Activated gamma-delta T cell treated with anti-CD3 and anti-CD28 coated beads, Interleukin-2, amount 50 U/mL, for 16 hours (primary cell): ENCODE measurements around the gene KRTAP12-2.

Experiments
- DNase-seq: peaks from one replicate; pipeline ENCODE4 v3.0.0-alpha.2; 2020; ENCODE audit warnings: low read depth

KRTAP12-2 gene

GRCh38 chr21:44666401-44667320 lies at the start of gene KRTAP12-2:
KRTAP12-2 (minus strand) TSS chr21:44666927; CDS start chr21:44666886, 41 bp downstream.
- no peak for DNase-seq

- no peak for DNase-seq
Measured at GRCh38 chr21:44714905-44715304, 48.2 kb upstream of the KRTAP12-2 start.

- no peak for DNase-seq
Measured at GRCh38 chr21:44713846-44714245, 47.1 kb upstream of the KRTAP12-2 start.

GRCh38 chr21:44713130-44713529 lies 46.4 kb upstream of the KRTAP12-2 start:
- DNase-seq = no peak

GRCh38 chr21:44712203-44713028 lies 45.7 kb upstream of the KRTAP12-2 start:
- DNase-seq = no peak

- DNase-seq = no peak
Measured at GRCh38 chr21:44711327-44712202, 44.8 kb upstream of the KRTAP12-2 start, which contains the start of gene TSPEAR. TSPEAR (minus strand) TSS chr21:44711572; CDS start chr21:44711514, 58 bp downstream.

- DNase-seq = no peak
Measured at GRCh38 chr21:44710756-44711326, 44.1 kb upstream of the KRTAP12-2 start.

- no peak for DNase-seq
Measured at GRCh38 chr21:44710294-44710665, 43.6 kb upstream of the KRTAP12-2 start.

- DNase-seq = no peak
Measured at GRCh38 chr21:44709426-44710293, 42.9 kb upstream of the KRTAP12-2 start.

- no peak for DNase-seq
Measured at GRCh38 chr21:44708866-44709425, 42.2 kb upstream of the KRTAP12-2 start.

GRCh38 chr21:44708213-44708865 lies 41.6 kb upstream of the KRTAP12-2 start:
- DNase-seq = no peak

- no peak for DNase-seq
Measured at GRCh38 chr21:44706706-44707581, 40.2 kb upstream of the KRTAP12-2 start.

- no peak for DNase-seq
Measured at GRCh38 chr21:44706026-44706705, 39.4 kb upstream of the KRTAP12-2 start.

GRCh38 chr21:44704636-44705001 lies 37.9 kb upstream of the KRTAP12-2 start:
- no peak for DNase-seq

- no peak for DNase-seq
Measured at GRCh38 chr21:44703731-44704635, 37.3 kb upstream of the KRTAP12-2 start.

- DNase-seq = no peak
Measured at GRCh38 chr21:44702973-44703730, 36.4 kb upstream of the KRTAP12-2 start.
